ENCODE data around the gene IQGAP1. TPM values are rescaled to one million over a fixed set of nuclear protein-coding genes. Genes with fewer than 3 reads are reported as not detected.

Gene IQGAP1
- total and polyA plus RNA-seq, 2 donors (not counting 1 experiment from before 2014, with no cell fraction given): 222 to 270 TPM

DNA sequence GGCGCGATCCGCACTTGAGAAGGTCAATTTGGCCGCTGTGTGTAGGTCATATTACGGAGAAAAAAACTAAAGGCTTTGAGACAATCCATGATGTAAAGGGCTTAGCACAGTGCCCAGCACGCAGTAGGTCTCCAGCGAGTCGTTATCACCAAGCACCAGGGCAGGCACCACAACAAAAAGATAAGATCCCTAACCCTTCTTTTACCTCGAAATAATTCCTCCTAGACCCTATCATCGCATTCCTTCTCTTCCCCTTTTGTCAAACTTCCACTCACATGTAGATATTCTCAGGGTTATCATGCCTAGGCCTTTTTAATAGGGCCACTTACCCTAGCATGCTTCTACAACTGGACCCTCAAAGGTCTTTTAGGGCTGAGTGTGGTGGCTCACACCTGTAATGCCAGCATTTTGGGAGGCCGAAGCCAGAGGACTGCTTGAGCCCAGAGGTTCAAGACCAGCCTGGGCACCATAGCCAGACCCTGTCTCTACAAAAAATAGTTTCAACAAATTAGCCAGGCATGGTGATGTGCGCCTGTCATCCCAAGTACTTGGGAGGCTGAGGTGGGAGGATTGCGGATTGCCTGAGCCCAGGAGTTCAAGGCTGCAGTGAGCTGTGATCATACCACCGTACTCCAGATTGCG lies 22.5 kb upstream of the IQGAP1 start:
- no peaks in the 10 kb centered on the region for H3K36me3 ChIP-seq (ENCODE audit: control insufficient read depth, insufficient read depth, low read length)
- TF ChIP-seq, protein P1, sequence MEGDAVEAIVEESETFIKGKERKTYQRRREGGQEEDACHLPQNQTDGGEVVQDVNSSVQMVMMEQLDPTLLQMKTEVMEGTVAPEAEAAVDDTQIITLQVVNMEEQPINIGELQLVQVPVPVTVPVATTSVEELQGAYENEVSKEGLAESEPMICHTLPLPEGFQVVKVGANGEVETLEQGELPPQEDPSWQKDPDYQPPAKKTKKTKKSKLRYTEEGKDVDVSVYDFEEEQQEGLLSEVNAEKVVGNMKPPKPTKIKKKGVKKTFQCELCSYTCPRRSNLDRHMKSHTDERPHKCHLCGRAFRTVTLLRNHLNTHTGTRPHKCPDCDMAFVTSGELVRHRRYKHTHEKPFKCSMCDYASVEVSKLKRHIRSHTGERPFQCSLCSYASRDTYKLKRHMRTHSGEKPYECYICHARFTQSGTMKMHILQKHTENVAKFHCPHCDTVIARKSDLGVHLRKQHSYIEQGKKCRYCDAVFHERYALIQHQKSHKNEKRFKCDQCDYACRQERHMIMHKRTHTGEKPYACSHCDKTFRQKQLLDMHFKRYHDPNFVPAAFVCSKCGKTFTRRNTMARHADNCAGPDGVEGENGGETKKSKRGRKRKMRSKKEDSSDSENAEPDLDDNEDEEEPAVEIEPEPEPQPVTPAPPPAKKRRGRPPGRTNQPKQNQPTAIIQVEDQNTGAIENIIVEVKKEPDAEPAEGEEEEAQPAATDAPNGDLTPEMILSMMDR (conservative IDR thresholded peaks at IDR 0.05 in 1 of 2, IDR thresholded peaks at IDR 0.05 in 1 of 2; ENCODE audit: low read depth in 1 of 2, low read length in 2 of 2): no peak
- TF ChIP-seq EZH2 (IDR thresholded peaks at IDR 0.05; ENCODE audit: low read length, missing control alignments): no peak
- H4K20me1 ChIP-seq (ENCODE audit: control insufficient read depth, extremely low read depth, insufficient read depth, low read length): no peaks in the 10 kb centered on the region

DNA sequence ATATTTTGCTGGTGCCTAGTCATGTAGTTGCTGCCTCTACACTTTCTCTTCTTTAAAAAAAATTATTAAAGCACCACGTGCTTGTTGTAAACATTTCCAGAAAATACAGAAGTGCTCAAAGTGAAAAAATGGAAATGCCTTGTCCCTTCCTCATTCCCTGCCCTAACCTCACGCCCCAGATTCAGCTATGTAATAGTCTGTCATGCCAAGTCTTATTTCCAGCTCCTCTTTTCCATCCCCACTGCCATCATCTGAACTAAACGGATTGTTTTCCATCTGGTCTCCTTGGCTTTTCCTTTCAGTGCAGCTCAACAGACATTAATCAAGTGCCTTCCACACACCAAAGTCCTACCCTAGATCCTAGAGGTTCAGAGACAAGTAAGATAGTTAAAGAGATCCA lies 20.5 kb upstream of the IQGAP1 start:
- Histone ChIP-seq H3K27ac (ENCODE audit: insufficient read depth, low read length) (no peak overlapping the region), H2AFZ (ENCODE audit: low read length) (no peak overlapping the region), H3K4me2 (ENCODE audit: extremely low read depth, insufficient read depth, low read length) (no peak overlapping the region), H3K27me3 (ENCODE audit: control insufficient read depth, insufficient read depth, low read length) (no peaks in the 10 kb centered on the region), H3K79me2 (ENCODE audit: control insufficient read depth, insufficient read depth, low read length) (no peaks in the 10 kb centered on the region), H3K4me1 (ENCODE audit: control insufficient read depth, extremely low read depth, insufficient read depth, low read length) (peaks cover 14% of the 10 kb centered on the region), H3K9me3 (ENCODE audit: control insufficient read depth, insufficient read depth, low read depth, low read length) (no peaks in the 10 kb centered on the region), H3K9ac (ENCODE audit: insufficient read depth, low read length) (no peak overlapping the region), H3K36me3 (ENCODE audit: control insufficient read depth, insufficient read depth, low read length) (no peaks in the 10 kb centered on the region), H3K4me3 (replicated peaks in 1 of 4; ENCODE audit: control extremely low read depth in 1 of 4, insufficient read depth in 1 of 4, low read depth in 3 of 4, low read length in 4 of 4) (no peak overlapping the region), H4K20me1 (ENCODE audit: control insufficient read depth, extremely low read depth, insufficient read depth, low read length) (no peaks in the 10 kb centered on the region)
- DNase-seq (ENCODE audit: low read depth in 2 of 2): peak; percentile 41 to 64
- no peak for TF ChIP-seq EZH2 (IDR thresholded peaks at IDR 0.05; ENCODE audit: low read length, missing control alignments)
- TF ChIP-seq, protein P1 (conservative IDR thresholded peaks at IDR 0.05 in 1 of 2, IDR thresholded peaks at IDR 0.05 in 1 of 2; ENCODE audit: low read depth in 1 of 2, low read length in 2 of 2): no peak

More for the DNA sequence above, 22.5 kb upstream of the IQGAP1 start:
- no peak overlapping the region for H3K27ac ChIP-seq (ENCODE audit: insufficient read depth, low read length)
- H3K79me2 ChIP-seq (ENCODE audit: control insufficient read depth, insufficient read depth, low read length): no peaks in the 10 kb centered on the region
- no peak overlapping the region for H2AFZ ChIP-seq (ENCODE audit: low read length)
- H3K4me1 ChIP-seq (ENCODE audit: control insufficient read depth, extremely low read depth, insufficient read depth, low read length): peaks cover 20% of the 10 kb centered on the region
- no peak overlapping the region for H3K9ac ChIP-seq (ENCODE audit: insufficient read depth, low read length)
- no peaks in the 10 kb centered on the region for H3K9me3 ChIP-seq (ENCODE audit: control insufficient read depth, insufficient read depth, low read depth, low read length)
- H3K27me3 ChIP-seq (ENCODE audit: control insufficient read depth, insufficient read depth, low read length): no peaks in the 10 kb centered on the region
- no peak overlapping the region for H3K4me3 ChIP-seq (replicated peaks in 1 of 4; ENCODE audit: control extremely low read depth in 1 of 4, insufficient read depth in 1 of 4, low read depth in 3 of 4, low read length in 4 of 4)
- H3K4me2 ChIP-seq (ENCODE audit: extremely low read depth, insufficient read depth, low read length): no peak overlapping the region
- DNase-seq (ENCODE audit: low read depth in 2 of 2): no peak

DNA sequence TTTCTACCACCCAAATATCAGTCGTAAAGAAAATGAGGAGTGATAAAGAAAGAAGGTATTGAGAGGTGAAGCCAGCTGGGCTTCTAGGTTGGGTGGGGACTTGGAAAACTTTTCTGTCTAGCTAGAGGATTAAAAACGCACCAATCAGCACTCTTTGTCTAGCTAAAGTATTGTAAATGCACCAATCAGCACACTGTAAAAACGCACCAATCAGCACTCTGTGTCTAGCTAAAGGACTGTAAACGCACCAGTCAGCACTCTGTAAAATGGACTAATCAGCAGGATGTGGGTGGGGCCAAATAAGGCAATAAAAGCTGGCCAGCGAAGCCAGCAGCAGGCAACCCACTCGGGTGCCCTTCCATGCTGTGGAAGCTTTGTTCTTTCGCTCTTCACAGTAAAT lies 13.0 kb upstream of the IQGAP1 start:
- H3K27me3 ChIP-seq (ENCODE audit: control insufficient read depth, insufficient read depth, low read length): no peaks in the 10 kb centered on the region
- no peaks in the 10 kb centered on the region for H3K9me3 ChIP-seq (ENCODE audit: control insufficient read depth, insufficient read depth, low read depth, low read length)
- H3K4me2 ChIP-seq (ENCODE audit: extremely low read depth, insufficient read depth, low read length): no peak overlapping the region
- H3K4me3 ChIP-seq (replicated peaks in 1 of 4; ENCODE audit: control extremely low read depth in 1 of 4, insufficient read depth in 1 of 4, low read depth in 3 of 4, low read length in 4 of 4): no peak overlapping the region
- no peaks in the 10 kb centered on the region for H3K79me2 ChIP-seq (ENCODE audit: control insufficient read depth, insufficient read depth, low read length)
- no peaks in the 10 kb centered on the region for H3K36me3 ChIP-seq (ENCODE audit: control insufficient read depth, insufficient read depth, low read length)
- no peak for DNase-seq (ENCODE audit: low read depth in 2 of 2)
- H2AFZ ChIP-seq (ENCODE audit: low read length): no peak overlapping the region
- no peak for TF ChIP-seq EZH2 (IDR thresholded peaks at IDR 0.05; ENCODE audit: low read length, missing control alignments)
- TF ChIP-seq, protein P1 (conservative IDR thresholded peaks at IDR 0.05 in 1 of 2, IDR thresholded peaks at IDR 0.05 in 1 of 2; ENCODE audit: low read depth in 1 of 2, low read length in 2 of 2): no peak
- H4K20me1 ChIP-seq (ENCODE audit: control insufficient read depth, extremely low read depth, insufficient read depth, low read length): no peaks in the 10 kb centered on the region
- no peak overlapping the region for H3K9ac ChIP-seq (ENCODE audit: insufficient read depth, low read length)
- H3K27ac ChIP-seq (ENCODE audit: insufficient read depth, low read length): no peak overlapping the region
- H3K4me1 ChIP-seq (ENCODE audit: control insufficient read depth, extremely low read depth, insufficient read depth, low read length): no peaks in the 10 kb centered on the region
